Neural cell (in vitro differentiated cells): ENCODE data around the gene AP2A2. TPM values are rescaled to one million over a fixed set of nuclear protein-coding genes. Genes with fewer than 3 reads are reported as not detected.

ENCODE experiments used
- H2AFZ ChIP-seq: fragments of 200-600, 300-800 bp; sonication (generic), shearing (Covaris generic); 2 replicates; pipeline ENCODE4 v1.6.0; 2014; ENCODE audit warnings: low read depth, mild to moderate bottlenecking, antibody characterized with exemption, low read length, moderate library complexity
- H3F3A ChIP-seq: fragments of 200-600 bp; shearing (Covaris generic); 2 replicates; pipeline ENCODE4 v1.6.1; 2016; ENCODE audit warnings: mild to moderate bottlenecking, moderate library complexity, mixed read lengths, antibody characterized with exemption, low read length; ENCODE audit not compliant: insufficient read depth, poor library complexity, severe bottlenecking
- H3K27ac ChIP-seq: fragments of 200-600, 300-800 bp; sonication (generic), shearing (Covaris generic); 2 replicates; pipeline ENCODE4 v1.5.1; 2014; ENCODE audit warnings: mild to moderate bottlenecking, low read length, moderate library complexity
- H3K27me3 ChIP-seq: fragments of 300-800, 200-600 bp; sonication (generic), shearing (Covaris generic); 2 replicates; pipeline ENCODE4 v1.6.0; 2014; ENCODE audit warnings: mild to moderate bottlenecking, low read depth, low read length, moderate library complexity; ENCODE audit not compliant: insufficient read depth
- H3K36me3 ChIP-seq: fragments of 300-800, 200-600 bp; sonication (generic), shearing (Covaris generic); 2 replicates; pipeline ENCODE4 v1.5.1; 2014; ENCODE audit warnings: mild to moderate bottlenecking, antibody characterized with exemption, low read length, moderate library complexity; ENCODE audit not compliant: insufficient read depth
- H3K4me2 ChIP-seq: fragments of 300-800, 200-600 bp; sonication (generic), shearing (Covaris generic); 2 replicates; pipeline ENCODE4 v1.6.0; 2014; ENCODE audit warnings: mild to moderate bottlenecking, low read length
- H3K4me3 ChIP-seq: fragments of 300-800, 200-600 bp; sonication (generic), shearing (Covaris generic); 2 replicates; pipeline ENCODE4 v1.5.1; 2014; ENCODE audit warnings: mild to moderate bottlenecking, low read length, moderate library complexity
- H3K79me2 ChIP-seq: fragments of 200-600 bp; shearing (Covaris generic); replicated peaks from 2 replicates; pipeline ENCODE4 v1.6.0; 2014; ENCODE audit warnings: mild to moderate bottlenecking, low read length, moderate library complexity; ENCODE audit not compliant: insufficient read depth
- H3K9ac ChIP-seq: fragments of 300-800, 200-600 bp; sonication (generic), shearing (Covaris generic); 2 replicates; pipeline ENCODE4 v1.6.1; 2016; ENCODE audit warnings: mild to moderate bottlenecking, low read length, mixed read lengths
- H3K9me2 ChIP-seq: fragments of 200-600 bp; shearing (Covaris generic); 2 replicates; pipeline ENCODE4 v1.6.1; 2016; ENCODE audit warnings: mild to moderate bottlenecking, low read length, mixed read lengths; ENCODE audit not compliant: insufficient read depth
- H3K9me3 ChIP-seq: fragments of 200-600, 300-800 bp; sonication (generic), shearing (Covaris generic); 2 replicates; pipeline ENCODE4 v1.6.1; 2016; ENCODE audit warnings: mild to moderate bottlenecking, mixed run types, low read length, moderate library complexity, mixed read lengths
- H4K20me1 ChIP-seq: fragments of 200-600 bp; shearing (Covaris generic); 2 replicates; pipeline ENCODE4 v1.6.1; 2016; ENCODE audit warnings: mild to moderate bottlenecking, mixed run types; ENCODE audit not compliant: insufficient read depth
- EP300 ChIP-seq: fragments of 450-650 bp; conservative IDR thresholded peaks from 2 replicates; pipeline ENCODE4 v1.6.1; 2014; ENCODE audit warnings: antibody characterized with exemption, mild to moderate bottlenecking, moderate library complexity; ENCODE audit not compliant: poor library complexity, severe bottlenecking
- EZH2 ChIP-seq: fragments of 200-600, 300-800 bp; shearing (Covaris generic), sonication (generic); IDR thresholded peaks from 2 replicates; pipeline ENCODE4 v1.6.1; 2014; ENCODE audit warnings: antibody characterized with exemption, low read length, borderline replicate concordance, mild to moderate bottlenecking; ENCODE audit not compliant: insufficient read depth, poor library complexity, severe bottlenecking
- MXI1 ChIP-seq: fragments of 450-650 bp; conservative IDR thresholded peaks from 2 replicates; pipeline ENCODE4 v1.6.1; 2014; ENCODE audit warnings: antibody characterized with exemption, mild to moderate bottlenecking; ENCODE audit not compliant: poor library complexity, severe bottlenecking
- POLR2AphosphoS5 ChIP-seq: IDR thresholded peaks from 2 replicates; pipeline ENCODE4 v1.6.1; 2012
- RAD21 ChIP-seq: fragments of 450-650 bp; conservative IDR thresholded peaks from 2 replicates; pipeline ENCODE4 v1.6.1; 2014; ENCODE audit warnings: antibody characterized with exemption, mild to moderate bottlenecking, moderate library complexity
- SMC3 ChIP-seq: fragments of 450-650 bp; conservative IDR thresholded peaks from 2 replicates; pipeline ENCODE4 v1.6.1; 2014; ENCODE audit warnings: antibody characterized with exemption, mild to moderate bottlenecking, moderate library complexity; ENCODE audit not compliant: poor library complexity
- TAF1 ChIP-seq: IDR thresholded peaks from 2 replicates; pipeline ENCODE4 v1.6.1; 2012; ENCODE audit warnings: low read depth
- polyA plus RNA-seq: library from polyadenylated mRNA; depleted of rRNA; stranded (reverse); fragments of >200 nt; gene quantifications from 2 replicates; pipeline ENCODE4 v1.2.3, GENCODE V29; 2014
- TF ChIP-seq, protein P1 (sequence below): IDR thresholded peaks from 2 replicates; pipeline ENCODE4 v1.6.1; 2012; ENCODE audit warnings: borderline replicate concordance
- TF ChIP-seq, protein P2 (sequence below): fragments of 450-650 bp; IDR thresholded peaks from 2 replicates; pipeline ENCODE4 v1.5.1; 2014; ENCODE audit warnings: antibody characterized with exemption, mild to moderate bottlenecking, moderate library complexity; ENCODE audit not compliant: poor library complexity, severe bottlenecking

The AP2A2 gene
- polyA plus RNA-seq, 1 donor from 2014 or later, result 46.5 TPM

DNA sequence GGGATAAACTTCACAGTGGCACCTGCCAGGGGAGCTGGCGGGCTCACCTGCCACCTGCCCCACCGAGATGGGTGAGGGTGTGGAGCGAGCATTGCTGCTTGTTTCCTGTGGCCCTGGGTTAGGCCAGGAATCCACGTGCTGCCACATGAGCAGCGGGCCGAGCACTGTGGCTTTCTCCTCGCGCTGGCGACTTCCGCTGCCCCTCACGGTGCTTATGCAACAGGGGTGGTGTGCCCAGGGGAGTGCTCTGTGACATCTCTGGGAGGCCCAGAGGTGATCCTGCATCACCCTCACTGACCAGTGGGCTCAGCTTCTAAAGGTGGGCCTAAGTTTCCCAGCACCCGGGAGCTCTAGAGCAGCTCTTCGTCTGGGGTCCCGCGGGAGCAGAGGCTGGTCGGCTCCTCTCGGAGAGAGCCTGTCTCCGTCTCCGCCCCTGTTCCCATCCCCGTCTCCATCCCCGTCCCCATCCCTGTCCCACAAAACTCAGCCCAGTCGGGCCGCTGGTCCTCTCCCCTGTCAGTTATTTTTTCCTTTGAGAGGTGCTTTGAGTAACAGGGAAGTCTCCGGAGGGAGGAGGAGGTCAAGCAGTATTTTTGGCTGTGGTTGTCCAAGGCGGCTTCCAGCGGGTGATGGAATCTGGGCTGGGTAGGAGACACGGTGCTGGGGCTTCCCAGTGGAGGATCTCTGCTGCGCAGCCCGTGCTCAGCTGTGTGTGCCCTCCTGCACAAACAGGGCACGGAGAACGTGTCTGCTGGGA is 42.5 kb downstream of the AP2A2 start:
- no peak overlapping the region for H3K9ac ChIP-seq
- H3K36me3 ChIP-seq, result no peaks in the 10 kb centered on the region
- H3K9me3 ChIP-seq, result no peaks in the 10 kb centered on the region
- TF ChIP-seq TAF1, result no peak
- H3K4me3 ChIP-seq, result no peak overlapping the region
- H4K20me1 ChIP-seq, result no peaks in the 10 kb centered on the region
- H3K27ac ChIP-seq, result no peak overlapping the region
- H3K9me2 ChIP-seq, result no peaks in the 10 kb centered on the region
- H3K79me2 ChIP-seq, result no peaks in the 10 kb centered on the region
- no peaks in the 10 kb centered on the region for H3K27me3 ChIP-seq
- no peaks in the 10 kb centered on the region for H3F3A ChIP-seq
- no peak overlapping the region for H3K4me2 ChIP-seq
- no peak overlapping the region for H2AFZ ChIP-seq

DNA sequence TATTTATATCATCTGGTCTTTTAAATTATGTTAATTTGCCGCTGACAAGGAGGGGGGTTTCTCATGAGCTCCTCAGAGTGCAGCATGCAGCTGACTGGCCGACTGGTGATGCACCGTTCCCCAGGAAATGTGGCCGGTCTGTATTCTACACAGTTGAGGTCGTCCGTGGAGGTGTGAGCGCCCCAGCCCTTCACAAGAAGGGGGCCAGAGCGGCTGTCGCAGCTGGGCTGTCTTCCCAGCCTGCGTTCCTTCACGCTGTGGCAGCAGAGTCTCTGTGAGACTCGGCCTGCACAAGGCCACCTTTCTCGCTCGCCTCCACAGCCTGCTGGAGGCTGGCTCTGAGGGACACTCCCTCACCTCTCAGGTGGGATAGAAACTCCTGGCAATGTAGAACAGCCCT is 43.2 kb downstream of the AP2A2 start:
- H3F3A ChIP-seq, result no peaks in the 10 kb centered on the region
- no peak overlapping the region for H3K27ac ChIP-seq
- H3K4me3 ChIP-seq, result no peak overlapping the region
- no peaks in the 10 kb centered on the region for H3K27me3 ChIP-seq
- no peaks in the 10 kb centered on the region for H3K9me3 ChIP-seq
- no peaks in the 10 kb centered on the region for H4K20me1 ChIP-seq
- no peaks in the 10 kb centered on the region for H3K36me3 ChIP-seq
- H3K79me2 ChIP-seq, result no peaks in the 10 kb centered on the region
- no peak overlapping the region for H3K9ac ChIP-seq
- H3K4me2 ChIP-seq, result no peak overlapping the region
- TF ChIP-seq EP300, result no peak
- TF ChIP-seq RAD21, result no peak
- TF ChIP-seq, protein P1, sequence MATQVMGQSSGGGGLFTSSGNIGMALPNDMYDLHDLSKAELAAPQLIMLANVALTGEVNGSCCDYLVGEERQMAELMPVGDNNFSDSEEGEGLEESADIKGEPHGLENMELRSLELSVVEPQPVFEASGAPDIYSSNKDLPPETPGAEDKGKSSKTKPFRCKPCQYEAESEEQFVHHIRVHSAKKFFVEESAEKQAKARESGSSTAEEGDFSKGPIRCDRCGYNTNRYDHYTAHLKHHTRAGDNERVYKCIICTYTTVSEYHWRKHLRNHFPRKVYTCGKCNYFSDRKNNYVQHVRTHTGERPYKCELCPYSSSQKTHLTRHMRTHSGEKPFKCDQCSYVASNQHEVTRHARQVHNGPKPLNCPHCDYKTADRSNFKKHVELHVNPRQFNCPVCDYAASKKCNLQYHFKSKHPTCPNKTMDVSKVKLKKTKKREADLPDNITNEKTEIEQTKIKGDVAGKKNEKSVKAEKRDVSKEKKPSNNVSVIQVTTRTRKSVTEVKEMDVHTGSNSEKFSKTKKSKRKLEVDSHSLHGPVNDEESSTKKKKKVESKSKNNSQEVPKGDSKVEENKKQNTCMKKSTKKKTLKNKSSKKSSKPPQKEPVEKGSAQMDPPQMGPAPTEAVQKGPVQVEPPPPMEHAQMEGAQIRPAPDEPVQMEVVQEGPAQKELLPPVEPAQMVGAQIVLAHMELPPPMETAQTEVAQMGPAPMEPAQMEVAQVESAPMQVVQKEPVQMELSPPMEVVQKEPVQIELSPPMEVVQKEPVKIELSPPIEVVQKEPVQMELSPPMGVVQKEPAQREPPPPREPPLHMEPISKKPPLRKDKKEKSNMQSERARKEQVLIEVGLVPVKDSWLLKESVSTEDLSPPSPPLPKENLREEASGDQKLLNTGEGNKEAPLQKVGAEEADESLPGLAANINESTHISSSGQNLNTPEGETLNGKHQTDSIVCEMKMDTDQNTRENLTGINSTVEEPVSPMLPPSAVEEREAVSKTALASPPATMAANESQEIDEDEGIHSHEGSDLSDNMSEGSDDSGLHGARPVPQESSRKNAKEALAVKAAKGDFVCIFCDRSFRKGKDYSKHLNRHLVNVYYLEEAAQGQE, result no peak
- no peak for TF ChIP-seq SMC3
- no peak for TF ChIP-seq MXI1
- TF ChIP-seq, protein P2, sequence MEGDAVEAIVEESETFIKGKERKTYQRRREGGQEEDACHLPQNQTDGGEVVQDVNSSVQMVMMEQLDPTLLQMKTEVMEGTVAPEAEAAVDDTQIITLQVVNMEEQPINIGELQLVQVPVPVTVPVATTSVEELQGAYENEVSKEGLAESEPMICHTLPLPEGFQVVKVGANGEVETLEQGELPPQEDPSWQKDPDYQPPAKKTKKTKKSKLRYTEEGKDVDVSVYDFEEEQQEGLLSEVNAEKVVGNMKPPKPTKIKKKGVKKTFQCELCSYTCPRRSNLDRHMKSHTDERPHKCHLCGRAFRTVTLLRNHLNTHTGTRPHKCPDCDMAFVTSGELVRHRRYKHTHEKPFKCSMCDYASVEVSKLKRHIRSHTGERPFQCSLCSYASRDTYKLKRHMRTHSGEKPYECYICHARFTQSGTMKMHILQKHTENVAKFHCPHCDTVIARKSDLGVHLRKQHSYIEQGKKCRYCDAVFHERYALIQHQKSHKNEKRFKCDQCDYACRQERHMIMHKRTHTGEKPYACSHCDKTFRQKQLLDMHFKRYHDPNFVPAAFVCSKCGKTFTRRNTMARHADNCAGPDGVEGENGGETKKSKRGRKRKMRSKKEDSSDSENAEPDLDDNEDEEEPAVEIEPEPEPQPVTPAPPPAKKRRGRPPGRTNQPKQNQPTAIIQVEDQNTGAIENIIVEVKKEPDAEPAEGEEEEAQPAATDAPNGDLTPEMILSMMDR, result no peak
- no peak for TF ChIP-seq EZH2
- no peak for TF ChIP-seq POLR2AphosphoS5
- no peak for TF ChIP-seq TAF1
- no peak overlapping the region for H2AFZ ChIP-seq
- no peaks in the 10 kb centered on the region for H3K9me2 ChIP-seq
